NCI-H524 (cell line): Measurements from ENCODE around the gene ITGB6.

ENCODE experiments used
- DNase-seq, 2 experiments: peaks; one replicate each; lab custom pipeline; 2025; lab: John Stamatoyannopoulos, UW

ITGB6 gene

GRCh38 chr2:160087854-160088745, 112.0 kb downstream of the ITGB6 start:
- DNase-seq: peak in 1 of 2 experiments; percentile 9

GRCh38 chr2:160085662-160086061, 114.4 kb downstream of the ITGB6 start:
- no peak for DNase-seq

DNA sequence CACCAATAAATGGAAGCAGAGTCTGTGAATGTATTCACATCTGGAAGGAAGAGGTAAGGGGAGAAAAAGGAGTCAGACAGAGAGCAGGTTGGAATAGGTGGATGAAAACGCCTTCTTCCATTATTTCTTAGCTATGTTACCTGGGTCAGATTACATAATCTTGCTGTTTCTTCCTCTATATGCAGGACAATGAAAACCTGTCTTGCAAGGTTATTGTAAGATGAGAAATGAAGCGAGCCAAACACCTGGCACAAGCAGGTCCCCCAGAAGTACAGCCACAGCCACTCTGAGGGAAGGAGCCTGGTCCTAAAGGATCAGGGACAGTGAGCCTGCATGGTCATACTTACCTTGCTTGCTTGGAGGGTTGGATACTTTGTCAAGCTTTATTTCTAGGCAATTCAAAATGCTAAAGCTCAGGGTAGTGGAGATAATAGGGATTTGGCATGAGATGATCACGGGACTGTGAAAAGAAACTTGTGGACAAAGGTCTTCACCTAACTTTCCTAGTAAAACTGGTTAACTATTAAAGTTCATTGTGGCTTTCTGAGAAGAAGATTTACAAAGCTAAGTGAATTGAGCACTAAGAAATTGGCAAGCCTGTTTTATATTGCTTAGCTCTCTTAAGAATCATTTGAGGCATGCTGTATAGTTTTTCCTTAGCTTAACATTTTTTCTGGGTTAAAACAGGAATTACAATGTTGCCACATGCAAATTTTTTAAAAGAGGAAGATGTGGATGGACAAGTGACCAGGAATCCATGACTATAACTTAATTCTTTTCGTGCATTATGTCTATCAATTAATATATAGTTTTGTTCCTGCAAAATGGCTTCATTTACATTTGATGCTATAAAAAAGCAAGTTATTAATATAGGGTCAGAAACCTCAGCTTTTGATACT, 121.9 kb downstream of the ITGB6 start:
- DNase-seq: no peak

DNA sequence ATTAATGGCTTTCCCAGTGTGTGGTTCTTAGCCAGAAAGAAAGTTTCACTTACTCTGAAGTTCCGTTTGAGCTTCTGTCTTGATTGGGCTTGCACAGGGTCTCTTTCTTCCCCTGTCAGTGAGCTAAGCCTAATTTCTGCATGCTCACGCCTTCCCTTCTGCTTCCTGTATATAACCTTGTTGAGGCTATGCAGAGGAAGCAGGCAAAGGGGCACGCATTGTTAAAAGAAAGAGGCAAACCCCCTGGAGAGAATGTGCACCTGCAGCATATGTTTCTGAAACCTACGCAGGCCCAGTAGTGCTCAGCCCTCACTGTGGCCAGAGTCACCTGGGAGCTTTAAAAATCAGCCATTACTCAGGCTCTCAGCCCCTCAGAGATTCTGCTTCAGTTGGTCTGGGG, 123.2 kb downstream of the ITGB6 start:
- DNase-seq: no peak

DNA sequence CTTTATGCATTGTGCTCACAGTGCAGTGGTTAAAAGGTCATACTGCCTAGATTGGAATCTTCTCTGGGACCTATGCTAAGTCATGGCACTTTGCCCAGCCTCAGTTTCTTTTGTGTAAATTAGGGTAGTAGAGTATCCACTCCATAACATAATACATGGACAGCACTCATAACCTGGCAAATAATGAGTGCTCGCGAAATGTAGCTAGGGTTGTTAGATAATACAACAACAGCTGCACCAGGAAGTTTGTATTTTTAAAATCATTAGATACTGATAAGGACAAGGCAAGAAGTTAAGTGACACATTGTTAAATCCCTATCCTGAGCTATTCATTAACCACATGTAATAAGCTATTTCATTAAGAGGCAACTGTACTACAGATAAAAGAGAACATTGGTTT, 123.8 kb downstream of the ITGB6 start:
- DNase-seq: no peak

GRCh38 chr2:160075171-160075570, 124.9 kb downstream of the ITGB6 start:
- DNase-seq: no peak

GRCh38 chr2:160073284-160073888, 126.7 kb downstream of the ITGB6 start:
- DNase-seq: no peak

DNA sequence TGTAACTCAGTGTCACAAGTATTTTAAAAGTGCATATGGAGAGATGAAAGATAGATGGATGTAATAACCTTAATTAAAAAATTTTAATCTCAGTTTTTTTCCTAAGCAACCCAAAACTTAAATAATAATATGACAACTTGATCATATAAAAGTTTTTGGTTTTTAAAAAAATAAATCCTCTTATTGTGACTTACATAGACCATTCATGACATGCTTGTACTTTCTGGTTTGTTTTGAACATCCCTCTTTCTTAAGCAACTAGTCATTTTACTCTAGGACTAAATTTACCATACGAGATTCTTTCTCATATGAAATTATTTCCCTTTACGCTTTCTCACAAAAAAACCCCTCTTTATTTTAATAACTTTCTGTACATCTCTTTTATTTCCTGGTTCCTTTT, 131.2 kb downstream of the ITGB6 start:
- DNase-seq: no peak

- DNase-seq: no peak
Measured at GRCh38 chr2:160064916-160065315, 135.2 kb downstream of the ITGB6 start.

DNA sequence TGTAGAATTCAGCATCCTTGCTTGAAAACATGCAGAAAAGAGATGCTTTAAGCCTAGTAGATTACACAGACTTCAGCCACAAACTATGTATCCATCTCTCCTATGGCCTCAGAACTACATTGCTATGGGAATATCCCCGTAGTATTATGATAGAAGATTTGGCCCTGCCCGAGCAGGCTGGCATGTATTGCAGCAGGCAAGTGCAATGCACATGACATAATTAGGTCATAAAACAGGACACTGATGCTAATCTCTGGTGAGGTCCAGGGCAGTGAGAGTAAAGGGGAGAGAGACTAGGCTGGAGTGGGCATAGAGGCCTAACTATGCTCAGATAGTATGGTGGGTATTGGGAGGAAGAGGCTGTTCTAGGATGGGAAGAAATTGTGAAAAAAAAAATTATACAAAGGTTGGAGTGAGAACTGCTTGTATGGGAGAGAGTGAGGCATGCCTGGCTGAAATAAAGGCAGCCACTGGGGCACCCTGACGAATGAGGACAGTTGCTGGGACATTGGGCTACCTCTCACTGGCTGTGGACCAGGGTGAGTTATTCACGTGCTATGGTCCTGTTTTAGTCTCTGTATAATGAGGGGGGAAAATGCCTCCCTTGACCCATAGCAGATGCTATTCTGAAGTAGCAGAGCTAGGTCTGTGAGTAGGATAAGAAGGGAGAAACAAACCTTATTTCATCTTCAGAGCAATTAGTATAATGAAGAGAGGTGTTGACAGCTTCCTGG, 136.0 kb downstream of the ITGB6 start:
- no peak for DNase-seq

GRCh38 chr2:160063271-160063670, 136.8 kb downstream of the ITGB6 start:
- DNase-seq: no peak

GRCh38 chr2:160062292-160063005, 137.6 kb downstream of the ITGB6 start, which contains the start of gene PLA2R1:
TSS of gene PLA2R1 (minus strand) at chr2:160062615. CDS start at chr2:160062403, 212 bp downstream.
- peak; percentile 21 to 40 for DNase-seq

DNA sequence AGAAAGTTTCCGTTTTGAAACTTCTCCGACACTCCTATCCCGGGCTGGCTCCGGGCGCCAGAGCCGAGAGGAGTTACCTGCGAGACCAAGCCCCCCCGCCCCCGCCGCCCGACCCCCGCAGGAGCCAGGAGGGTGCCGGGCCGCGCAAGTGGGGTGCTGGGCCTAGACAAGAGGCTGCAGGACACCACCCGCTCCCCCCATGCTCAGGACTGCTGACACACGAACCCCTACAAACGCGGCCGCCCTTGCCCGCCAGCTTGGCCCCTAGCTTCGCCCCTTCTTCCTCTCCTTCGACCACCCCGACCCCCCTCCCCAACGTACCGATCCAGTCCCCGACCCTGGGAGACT, 138.2 kb downstream of the ITGB6 start:
- DNase-seq: no peak

DNA sequence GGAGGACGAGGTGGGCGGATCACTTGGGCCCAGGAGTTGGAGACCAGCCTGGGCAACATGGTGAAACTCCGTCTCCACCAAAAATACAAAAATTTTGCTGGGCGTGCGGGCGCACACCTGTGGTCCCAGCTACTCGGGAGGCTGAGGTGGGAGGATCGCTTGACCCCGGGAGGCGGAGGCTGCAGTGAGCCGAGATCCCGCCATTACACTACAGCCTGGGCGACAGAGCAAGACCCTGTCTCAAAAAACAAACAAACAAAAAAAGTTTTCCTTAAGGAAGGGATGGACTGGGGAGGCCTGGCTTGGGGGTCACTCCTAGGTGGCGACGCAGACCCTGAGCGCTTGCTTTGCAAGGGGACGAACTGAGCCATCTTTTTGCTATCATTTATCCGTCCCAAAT, 138.5 kb downstream of the ITGB6 start:
- DNase-seq: no peak

- no peak for DNase-seq
Measured at GRCh38 chr2:160060297-160060696, 139.8 kb downstream of the ITGB6 start.

GRCh38 chr2:160057356-160057755, 142.7 kb downstream of the ITGB6 start:
- DNase-seq: no peak

DNA sequence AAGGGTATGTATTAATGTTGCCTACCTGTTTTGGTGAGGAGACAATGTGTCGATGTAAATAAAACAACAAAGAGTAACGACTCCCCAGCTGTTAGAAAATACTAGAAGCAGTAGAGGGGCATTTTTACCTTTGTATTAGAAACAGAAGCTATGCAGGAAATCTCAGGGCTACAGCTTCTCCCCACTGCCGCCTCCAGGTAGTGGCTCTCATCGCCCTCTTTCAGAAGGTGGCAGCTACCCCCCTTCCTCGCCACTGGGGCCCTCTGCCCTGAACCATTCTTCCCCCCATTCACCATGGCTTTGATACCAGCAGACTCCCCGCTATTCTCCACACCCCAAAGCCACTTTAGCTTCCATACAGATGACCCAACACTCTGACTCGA, 144.4 kb downstream of the ITGB6 start:
- DNase-seq: no peak

DNA sequence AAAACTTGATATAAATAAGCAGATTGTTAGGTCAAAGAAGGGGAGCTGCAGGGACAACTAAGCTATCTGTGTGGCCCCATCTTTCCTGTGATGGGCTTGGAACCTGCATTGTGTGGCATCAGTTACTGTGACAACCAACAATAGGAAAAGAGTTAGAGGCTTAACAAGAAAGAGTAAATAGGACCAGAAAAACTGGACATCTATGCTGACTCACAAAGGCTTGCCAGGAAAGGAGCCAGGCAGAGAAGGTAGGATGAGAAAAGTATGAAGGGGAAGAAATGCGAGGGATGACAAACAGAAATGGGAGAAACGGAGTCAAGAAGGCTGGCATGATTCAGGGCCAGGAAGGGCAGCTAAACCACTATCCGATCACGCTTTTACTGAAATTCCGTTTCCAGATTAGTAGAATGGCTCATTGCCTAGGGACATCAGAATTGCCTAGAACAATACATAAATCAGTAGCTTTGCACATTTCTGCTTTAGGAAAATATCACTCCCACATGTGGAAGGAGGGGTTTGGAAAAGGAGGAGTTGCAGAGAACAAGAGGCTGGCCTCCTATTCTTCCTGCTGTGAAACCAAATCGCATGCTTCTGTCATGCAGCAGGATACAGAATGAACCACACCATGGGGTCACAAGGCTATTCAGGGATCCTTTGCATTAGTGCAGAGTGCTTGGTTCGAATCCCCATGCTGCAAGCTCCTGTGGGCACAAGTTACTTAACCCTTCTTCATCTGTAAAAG, 144.9 kb downstream of the ITGB6 start:
- no peak for DNase-seq

DNA sequence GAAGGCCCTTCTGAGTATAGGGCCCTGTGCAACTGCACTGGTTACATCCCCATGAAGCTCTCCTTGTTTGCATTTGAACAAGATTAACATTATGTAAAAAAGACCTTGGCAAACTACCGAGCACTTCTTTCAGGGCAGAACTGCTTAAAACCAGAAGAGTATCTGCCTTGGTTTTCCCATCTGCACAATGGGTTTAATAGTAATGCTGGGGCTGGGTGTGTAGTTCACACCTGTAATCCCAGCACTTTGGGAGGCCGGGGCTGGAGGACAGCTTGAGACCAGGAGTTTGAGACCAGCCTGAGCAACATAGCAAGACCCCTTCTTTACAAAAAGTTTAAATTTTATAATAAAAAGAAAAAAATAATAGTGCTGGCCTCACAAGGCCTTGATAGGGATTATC, 146.1 kb downstream of the ITGB6 start:
- DNase-seq: no peak

DNA sequence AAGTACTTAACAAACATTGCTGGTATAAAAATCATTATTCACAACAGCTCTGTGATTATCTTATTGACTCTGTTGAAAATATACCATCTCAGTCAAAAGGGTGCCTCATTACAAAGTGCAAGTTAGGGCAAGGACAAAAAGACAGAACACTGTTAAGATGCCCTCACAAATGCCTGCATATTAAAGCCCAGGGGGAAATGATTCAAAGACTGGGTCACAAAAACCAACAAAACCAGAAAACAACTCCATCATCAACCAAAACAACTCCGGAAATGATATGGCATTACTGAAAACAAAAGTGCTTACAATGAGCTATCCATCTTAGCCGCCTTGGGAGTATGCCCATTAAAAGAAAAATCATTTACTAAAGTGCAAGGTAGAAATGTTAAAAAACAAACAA, 147.5 kb downstream of the ITGB6 start:
- no peak for DNase-seq
